ENCODE measurements around the gene SLC36A1. TPM values are rescaled to one million over a fixed set of nuclear protein-coding genes. Genes with fewer than 3 reads are reported as not detected.

The SLC36A1 gene
- total and polyA plus RNA-seq, 2 donors (not counting 3 experiments of a cell fraction or from before 2014, with no cell fraction given), result 11.8 to 14.5 TPM

DNA sequence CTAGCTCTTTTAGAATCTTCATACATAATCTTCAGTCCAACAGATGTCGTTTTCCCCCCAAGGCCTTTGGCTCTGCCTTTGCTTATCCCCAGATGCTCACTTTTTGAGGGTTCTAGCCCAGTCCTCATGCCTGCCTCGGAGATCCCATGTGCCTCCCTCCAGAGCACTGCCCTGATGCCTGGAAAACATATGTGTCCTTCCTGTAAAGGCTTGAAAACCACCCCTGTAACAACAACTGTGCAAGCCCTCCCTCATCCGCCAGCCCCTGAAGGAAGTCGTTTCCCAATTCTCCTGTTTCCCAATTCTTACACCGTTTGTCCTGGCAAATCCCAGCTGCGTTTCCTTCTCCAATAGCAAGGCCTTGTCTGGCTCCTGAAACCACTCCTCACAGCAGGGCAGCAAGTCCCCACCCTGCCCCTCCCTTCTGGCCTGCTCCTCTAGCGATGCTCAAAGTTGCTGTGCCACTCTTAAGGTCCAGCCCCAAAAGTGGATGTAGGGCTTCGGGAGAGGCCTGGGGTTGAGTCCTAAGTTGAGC, 52.2 kb downstream of the SLC36A1 start:
- CTCF ChIA-PET, result interaction anchor here (0.7 to 3.3 kb wide), 11 partner anchors 19 to 153 kb away, joined by 3 to 33 read pairs (median 3); partner anchors contain the start of gene SLC36A1
- H3K27me3 ChIP-seq (ENCODE audit: control insufficient read depth in 2 of 2, insufficient read depth in 2 of 2, low read length in 2 of 2), result no peaks in the 10 kb centered on the region
- DNase-seq (ENCODE audit: low read depth, low spot score), result no peak

More for the DNA sequence above, 52.2 kb downstream of the SLC36A1 start:
- no peaks in the 10 kb centered on the region for H3K9me1 ChIP-seq (replicated peaks; ENCODE audit: control insufficient read depth, extremely low read depth, insufficient read depth, low read length)
- POLR2A ChIA-PET, result no interaction called here
- H3K9ac ChIP-seq (replicated peaks; ENCODE audit: extremely low read depth, insufficient read depth, low read length), result no peak overlapping the region
- BruUV-seq (replicated peaks), result no TSS peak
- H3K4me2 ChIP-seq (ENCODE audit: insufficient read depth, low read length), result no peak overlapping the region
- no peaks in the 10 kb centered on the region for H3K9me3 ChIP-seq (replicated peaks; ENCODE audit: control insufficient read depth, insufficient read depth, low read length)
- H4K20me1 ChIP-seq (replicated peaks; ENCODE audit: control insufficient read depth, extremely low read depth, insufficient read depth, low read length), result no peaks in the 10 kb centered on the region
- H3K27ac ChIP-seq (ENCODE audit: insufficient read depth, low read depth, low read length), result no peak overlapping the region
- H3K36me3 ChIP-seq (ENCODE audit: control insufficient read depth in 2 of 2, extremely low read depth in 1 of 2, insufficient read depth in 2 of 2, low read length in 2 of 2), result no peaks in the 10 kb centered on the region
- no peaks in the 10 kb centered on the region for H3K4me1 ChIP-seq (ENCODE audit: control insufficient read depth, extremely low read depth, insufficient read depth, low read length)
- FAIRE-seq, result no peak
- no peak overlapping the region for H3K4me3 ChIP-seq (replicated peaks in 1 of 3; ENCODE audit: insufficient read depth in 1 of 3, low read depth in 1 of 3, low read length in 3 of 3)
- TF ChIP-seq FOS (IDR thresholded peaks at IDR 0.05; ENCODE audit: borderline replicate concordance, insufficient read depth, low read length), result no peak
- TF ChIP-seq POLR2AphosphoS5 (IDR thresholded peaks at IDR 0.05; ENCODE audit: insufficient read depth, low read depth, low read length), result no peak
- TF ChIP-seq MYC (IDR thresholded peaks at IDR 0.05; ENCODE audit: low read depth, low read length), result no peak
- TF ChIP-seq, protein P1, sequence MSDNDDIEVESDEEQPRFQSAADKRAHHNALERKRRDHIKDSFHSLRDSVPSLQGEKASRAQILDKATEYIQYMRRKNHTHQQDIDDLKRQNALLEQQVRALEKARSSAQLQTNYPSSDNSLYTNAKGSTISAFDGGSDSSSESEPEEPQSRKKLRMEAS (IDR thresholded peaks at IDR 0.05; ENCODE audit: insufficient read depth, insufficient read length), result no peak
- no peak for TF ChIP-seq POLR2A (IDR thresholded peaks at IDR 0.05; ENCODE audit: low read depth, low read length)
- no peak for TF ChIP-seq EZH2 (IDR thresholded peaks at IDR 0.05; ENCODE audit: borderline replicate concordance, low read depth, low read length, severe bottlenecking)
- TF ChIP-seq, protein P2, sequence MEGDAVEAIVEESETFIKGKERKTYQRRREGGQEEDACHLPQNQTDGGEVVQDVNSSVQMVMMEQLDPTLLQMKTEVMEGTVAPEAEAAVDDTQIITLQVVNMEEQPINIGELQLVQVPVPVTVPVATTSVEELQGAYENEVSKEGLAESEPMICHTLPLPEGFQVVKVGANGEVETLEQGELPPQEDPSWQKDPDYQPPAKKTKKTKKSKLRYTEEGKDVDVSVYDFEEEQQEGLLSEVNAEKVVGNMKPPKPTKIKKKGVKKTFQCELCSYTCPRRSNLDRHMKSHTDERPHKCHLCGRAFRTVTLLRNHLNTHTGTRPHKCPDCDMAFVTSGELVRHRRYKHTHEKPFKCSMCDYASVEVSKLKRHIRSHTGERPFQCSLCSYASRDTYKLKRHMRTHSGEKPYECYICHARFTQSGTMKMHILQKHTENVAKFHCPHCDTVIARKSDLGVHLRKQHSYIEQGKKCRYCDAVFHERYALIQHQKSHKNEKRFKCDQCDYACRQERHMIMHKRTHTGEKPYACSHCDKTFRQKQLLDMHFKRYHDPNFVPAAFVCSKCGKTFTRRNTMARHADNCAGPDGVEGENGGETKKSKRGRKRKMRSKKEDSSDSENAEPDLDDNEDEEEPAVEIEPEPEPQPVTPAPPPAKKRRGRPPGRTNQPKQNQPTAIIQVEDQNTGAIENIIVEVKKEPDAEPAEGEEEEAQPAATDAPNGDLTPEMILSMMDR (IDR thresholded peaks at IDR 0.05; ENCODE audit: extremely low read depth in 1 of 2, insufficient read depth in 1 of 2, low read depth in 1 of 2, low read length in 2 of 2), result no peak
- TF ChIP-seq GATA2 (IDR thresholded peaks at IDR 0.05; ENCODE audit: insufficient read depth, insufficient read length, low read depth, low read length), result no peak
- TF ChIP-seq JUN (IDR thresholded peaks at IDR 0.05; ENCODE audit: borderline replicate concordance, insufficient read depth, insufficient read length, low read depth), result no peak
- no peak overlapping the region for H2AFZ ChIP-seq (ENCODE audit: low read depth, low read length)
- dilution Hi-C loops (cut with MboI; ENCODE audit: extremely low pct_ligation_motif_present, low sequenced_read_pairs) (no loop called here), intact Hi-C loops (cut with micrococcal nuclease) (loop anchor here (1.0 to 10.0 kb wide), 4 partner anchors 52 to 243 kb away; partner anchors contain the start of gene SLC36A1)
- no peaks in the 10 kb centered on the region for H3K79me2 ChIP-seq (ENCODE audit: control insufficient read depth, insufficient read depth, low read length)

All from endothelial cell of umbilical vein (primary cell).